ENCODE data around the gene PNPLA7.

GRCh38 chr9:137554349-137554748 lies 4.1 kb upstream of the PNPLA7 start:
- TF ChIP-seq POLR2A (IDR thresholded peaks at IDR 0.05) (no peak), CTCF (IDR thresholded peaks at IDR 0.05) (no peak)
